GM12878 (cell line): ENCODE measurements around the gene MFN2. TPM values are rescaled to one million over a fixed set of nuclear protein-coding genes. Genes with fewer than 3 reads are reported as not detected.

ENCODE experiments used
- ATAC-seq: fragments of 200-7000 bp; cut with Tn5 transposase; 3 replicates; pipeline ENCODE4 v1.9.1; 2020; ENCODE audit warnings: mild to moderate bottlenecking, moderate library complexity
- BruUV-seq: library from RNA; stranded (reverse); fragments of 400-500 nt; replicated peaks from 2 replicates; lab custom pipeline; 2021; lab: Mats Ljungman, UMichigan
- CTCF ChIA-PET: fragments of 300-600 bp; sonication (Branson Sonifier 250); formaldehyde crosslinking; extraction: SDS; loops from one replicate; lab custom pipeline; 2021; ENCODE audit warnings: inconsistent platforms; lab: Yijun Ruan, JAX
- POLR2A ChIA-PET: fragments of 350-600 bp; formaldehyde crosslinking; extraction: SDS; loops from one replicate; lab custom pipeline; 2021; ENCODE audit warnings: inconsistent platforms; lab: Charles Lee
- RAD21 ChIA-PET: fragments of 300-600 bp; sonication (Branson Sonifier 250); formaldehyde crosslinking; loops from one replicate; lab custom pipeline; 2023; ENCODE audit warnings: antibody characterized with exemption; ENCODE audit not compliant: unreplicated experiment; lab: Charles Lee
- SMC1A ChIA-PET: fragments of 300-600 bp; sonication (Branson Sonifier 250); formaldehyde crosslinking; loops from one replicate; lab custom pipeline; 2023; ENCODE audit not compliant: unreplicated experiment, uncharacterized antibody; lab: Charles Lee
- DNase-seq: peaks from one replicate; pipeline ENCODE4 v3.0.0-alpha.2; 2011; ENCODE audit warnings: low read depth, low spot score
- FAIRE-seq: peaks from 3 replicates; lab custom pipeline; 2011; peaks lifted over from hg19 to GRCh38; lab: Jason Lieb, UNC
- H2AFZ ChIP-seq: 2 replicates; pipeline ENCODE4 v1.6.0; 2011; ENCODE audit warnings: low read depth, low read length, control low read depth; ENCODE audit not compliant: control insufficient read depth
- H3K27ac ChIP-seq: 2 replicates; pipeline ENCODE4 v1.5.1; 2011; ENCODE audit warnings: control low read depth; ENCODE audit not compliant: control insufficient read depth, insufficient read depth
- H3K27me3 ChIP-seq, 2 experiments: replicated peaks in 1 of 2; 2 replicates each; pipeline versions ENCODE4 v1.6.0 to v1.6.1; 2011; ENCODE audit warnings: low read length in 1 of 2; ENCODE audit not compliant: control insufficient read depth in 2 of 2, insufficient read depth in 2 of 2
- H3K36me3 ChIP-seq, 2 experiments: 2 replicates each; pipeline ENCODE4 v1.5.1; 2011; ENCODE audit warnings: low read length in 1 of 2; ENCODE audit not compliant: control insufficient read depth in 2 of 2, insufficient read depth in 2 of 2
- H3K4me1 ChIP-seq: 2 replicates; pipeline ENCODE4 v1.6.1; 2011; ENCODE audit warnings: mild to moderate bottlenecking, low read length, moderate library complexity, mixed read lengths; ENCODE audit not compliant: control insufficient read depth, insufficient read depth
- H3K4me2 ChIP-seq: 2 replicates; pipeline ENCODE4 v1.6.0; 2011; ENCODE audit warnings: control low read depth; ENCODE audit not compliant: control insufficient read depth, insufficient read depth
- H3K4me3 ChIP-seq: fragments of 200-600 bp; sonication (generic); 2 replicates; pipeline ENCODE4 v1.5.1; 2016
- H3K79me2 ChIP-seq: 2 replicates; pipeline ENCODE4 v1.6.0; 2011; ENCODE audit warnings: low read length; ENCODE audit not compliant: control insufficient read depth, insufficient read depth
- H3K9ac ChIP-seq: 2 replicates; pipeline ENCODE4 v1.8.0; 2011; ENCODE audit warnings: low read length, control low read depth, mixed read lengths; ENCODE audit not compliant: control insufficient read depth, insufficient read depth
- H3K9me3 ChIP-seq: replicated peaks from 3 replicates; pipeline ENCODE4 v1.5.1; 2011; ENCODE audit warnings: mild to moderate bottlenecking, low read length; ENCODE audit not compliant: control insufficient read depth, insufficient read depth
- H4K20me1 ChIP-seq: 2 replicates; pipeline ENCODE4 v1.6.0; 2011; ENCODE audit not compliant: control insufficient read depth, insufficient read depth
- CBX3 ChIP-seq: fragments of 200-600 bp; sonication (generic); IDR thresholded peaks from 2 replicates; pipeline ENCODE4 v1.6.1; 2016; ENCODE audit warnings: low read depth, borderline replicate concordance
- GATAD2B ChIP-seq: fragments of 450-650 bp; conservative IDR thresholded peaks from 2 replicates; pipeline ENCODE4 v1.6.1; 2017; ENCODE audit warnings: low read depth, mild to moderate bottlenecking, moderate library complexity
- HSF1 ChIP-seq: fragments of 150-350 bp; IDR thresholded peaks from 2 replicates; pipeline ENCODE4 v1.6.1; 2014; ENCODE audit warnings: mild to moderate bottlenecking, low read depth, low read length
- IKZF1 ChIP-seq: fragments of 450-650 bp; conservative IDR thresholded peaks from 2 replicates; pipeline ENCODE4 v1.6.1; 2017; ENCODE audit warnings: antibody characterized with exemption, mild to moderate bottlenecking
- IKZF2 ChIP-seq, 2 experiments: fragments of 450-650 bp; IDR thresholded peaks; 2 replicates each; pipeline ENCODE4 v1.6.1; 2017; ENCODE audit warnings: mild to moderate bottlenecking in 2 of 2, moderate library complexity in 2 of 2
- NR2C1 ChIP-seq: fragments of 450-650 bp; IDR thresholded peaks from 2 replicates; pipeline ENCODE4 v1.6.1; 2017; ENCODE audit warnings: antibody characterized with exemption, mild to moderate bottlenecking, moderate library complexity
- NR2F1 ChIP-seq: fragments of 450-650 bp; conservative IDR thresholded peaks from 2 replicates; pipeline ENCODE4 v1.6.1; 2017; ENCODE audit warnings: mild to moderate bottlenecking
- RUNX3 ChIP-seq: IDR thresholded peaks from 2 replicates; pipeline ENCODE4 v1.6.1; 2012; ENCODE audit warnings: low read length, inconsistent platforms
- SMARCA5 ChIP-seq: fragments of 450-650 bp; IDR thresholded peaks from 2 replicates; pipeline ENCODE4 v1.6.1; 2017; ENCODE audit warnings: mild to moderate bottlenecking
- SP1 ChIP-seq: IDR thresholded peaks from one replicate; pipeline ENCODE4 v1.6.1; 2011; ENCODE audit warnings: low read depth, low read length
- TBL1XR1 ChIP-seq: IDR thresholded peaks from 2 replicates; pipeline ENCODE4 v1.6.1; 2012; ENCODE audit warnings: low read depth, low read length, improper control_type of control experiment
- WRNIP1 ChIP-seq: IDR thresholded peaks from 2 replicates; pipeline ENCODE4 v1.6.1; 2011; ENCODE audit warnings: low read depth, low read length, improper control_type of control experiment, borderline replicate concordance
- YY1 ChIP-seq: IDR thresholded peaks from 2 replicates; pipeline ENCODE4 v1.6.1; 2011; ENCODE audit warnings: low read depth, mild to moderate bottlenecking, low read length
- ZNF217 ChIP-seq: fragments of 450-650 bp; IDR thresholded peaks from 2 replicates; pipeline ENCODE4 v1.6.1; 2017; ENCODE audit warnings: antibody characterized with exemption, mild to moderate bottlenecking
- WGBS: methylation state at CpG from one replicate; pipeline ENCODE4 v1.1.6; 2016; ENCODE audit warnings: low lambda C conversion rate; ENCODE audit not compliant: insufficient replicate concordance, insufficient coverage; ENCODE audit errors: missing lambda C conversion rate; 5-methylcytosine and 5-hydroxymethylcytosine counted together
- in situ Hi-C: fragments of 300-500 bp; cut with MboI; formaldehyde crosslinking; loops from 9 replicates; pipeline ENCODE4 v1.14.3; 2018; ENCODE audit warnings: mixed read lengths
- intact Hi-C: fragments of 100-400 bp; cut with micrococcal nuclease; formaldehyde crosslinking; loops from one replicate; pipeline ENCODE4 v1.14.2; 2022; ENCODE audit not compliant: unreplicated experiment
- polyA plus RNA-seq, 11 experiments: library from polyadenylated mRNA; depleted of rRNA in 4 of 11; unstranded in 6 of 11; stranded (reverse) in 5 of 11; fragments of >200 nt; fragmentation: Nextera tagmentation in 4 of 11; fragmentation: Illumina TruSeq in 1 of 11; extraction: Ambion mirVana in 4 of 11; extraction: Trizol in 1 of 11; gene quantifications; 1 replicate in 1 of 11; 2 replicates in 10 of 11; pipeline versions ENCODE4 v1.2.1 to v1.2.3, GENCODE V29; 2011 to 2016; ENCODE audit warnings: inconsistent platforms in 2 of 11, missing spikeins in 2 of 11, low read depth in 1 of 11
- total RNA-seq, 4 experiments: library from RNA; depleted of rRNA in 3 of 4; stranded (reverse); fragments of >200 nt in 3 of 4; fragmentation: Illumina TruSeq in 1 of 4; extraction: Trizol in 1 of 4; gene quantifications; 2 replicates each; pipeline versions ENCODE4 v1.2.1 to v1.2.3, GENCODE V29; 2013 to 2021
- TF ChIP-seq, protein P1 (sequence below): fragments of 450-650 bp; IDR thresholded peaks from 2 replicates; pipeline ENCODE4 v1.6.1; 2017; ENCODE audit warnings: antibody characterized with exemption, mild to moderate bottlenecking, moderate library complexity

The MFN2 gene
- total and polyA plus RNA-seq, 10 of the 15 experiments (the other 5 are each of a cell fraction or from before 2014, with no cell fraction given), result 5.3 to 64.4 (median 48.1) TPM

DNA sequence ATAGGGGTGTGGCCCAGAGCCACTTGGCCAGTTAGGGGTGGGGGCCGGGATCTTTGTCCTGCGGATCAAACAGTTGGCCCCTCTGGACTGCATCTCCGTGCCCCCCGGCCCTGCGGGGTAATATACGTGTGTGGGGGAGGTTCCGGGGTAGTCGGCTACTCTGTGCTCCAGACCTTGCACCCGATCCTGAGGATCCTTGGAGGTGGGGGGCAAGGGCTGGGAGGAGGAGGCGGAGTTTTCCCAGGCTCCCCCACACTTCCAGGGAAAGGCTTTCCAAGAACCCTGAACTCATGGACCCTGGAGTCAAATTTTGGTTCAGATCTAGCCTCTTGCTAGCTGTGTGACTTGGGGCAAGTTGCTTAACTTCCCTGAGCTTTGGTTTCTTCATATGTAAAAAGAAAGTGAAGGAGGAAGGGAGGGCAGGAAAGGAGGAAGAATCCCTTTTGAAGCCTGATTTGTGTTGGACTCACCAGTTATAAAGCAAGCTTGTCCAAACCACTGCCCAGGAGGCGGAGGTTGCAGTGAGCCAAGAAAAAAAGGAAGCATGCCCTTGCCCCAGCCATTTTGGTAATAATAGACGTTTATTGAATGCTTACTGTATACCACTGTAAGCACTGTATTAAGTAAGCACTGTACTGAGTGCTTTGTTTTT, 39.7 kb downstream of the MFN2 start:
- ChIA-PET CTCF (interaction anchor here (0.7 to 5.8 kb wide), 10 partner anchors 8 to 182 kb away, joined by 3 to 46 read pairs (median 4); no protein-coding TSS in a partner anchor), POLR2A (interaction anchor here (1.1 to 3.6 kb wide), 14 partner anchors 10 to 282 kb away, joined by 3 to 49 read pairs (median 10); no protein-coding TSS in a partner anchor), RAD21 (interaction anchor here (1.0 to 3.1 kb wide), 13 partner anchors 19 to 191 kb away, joined by 3 to 50 read pairs (median 6); partner anchors contain the start of gene TNFRSF8), SMC1A (interaction anchor here (0.7 to 5.0 kb wide), 11 partner anchors 9 to 59 kb away, joined by 3 to 36 read pairs (median 5); no protein-coding TSS in a partner anchor)
- peaks cover 4% of the 10 kb centered on the region; the same call in 1 of the 2 replicates for H3K4me1 ChIP-seq
- no peaks in the 10 kb centered on the region for H3K27me3 ChIP-seq
- ATAC-seq (peak; percentile 17), DNase-seq (no peak), FAIRE-seq (peak; percentile 47)
- H3K36me3 ChIP-seq, result peaks cover 9 to 15% of the 10 kb centered on the region in 2 experiments
- TF ChIP-seq, protein P1, sequence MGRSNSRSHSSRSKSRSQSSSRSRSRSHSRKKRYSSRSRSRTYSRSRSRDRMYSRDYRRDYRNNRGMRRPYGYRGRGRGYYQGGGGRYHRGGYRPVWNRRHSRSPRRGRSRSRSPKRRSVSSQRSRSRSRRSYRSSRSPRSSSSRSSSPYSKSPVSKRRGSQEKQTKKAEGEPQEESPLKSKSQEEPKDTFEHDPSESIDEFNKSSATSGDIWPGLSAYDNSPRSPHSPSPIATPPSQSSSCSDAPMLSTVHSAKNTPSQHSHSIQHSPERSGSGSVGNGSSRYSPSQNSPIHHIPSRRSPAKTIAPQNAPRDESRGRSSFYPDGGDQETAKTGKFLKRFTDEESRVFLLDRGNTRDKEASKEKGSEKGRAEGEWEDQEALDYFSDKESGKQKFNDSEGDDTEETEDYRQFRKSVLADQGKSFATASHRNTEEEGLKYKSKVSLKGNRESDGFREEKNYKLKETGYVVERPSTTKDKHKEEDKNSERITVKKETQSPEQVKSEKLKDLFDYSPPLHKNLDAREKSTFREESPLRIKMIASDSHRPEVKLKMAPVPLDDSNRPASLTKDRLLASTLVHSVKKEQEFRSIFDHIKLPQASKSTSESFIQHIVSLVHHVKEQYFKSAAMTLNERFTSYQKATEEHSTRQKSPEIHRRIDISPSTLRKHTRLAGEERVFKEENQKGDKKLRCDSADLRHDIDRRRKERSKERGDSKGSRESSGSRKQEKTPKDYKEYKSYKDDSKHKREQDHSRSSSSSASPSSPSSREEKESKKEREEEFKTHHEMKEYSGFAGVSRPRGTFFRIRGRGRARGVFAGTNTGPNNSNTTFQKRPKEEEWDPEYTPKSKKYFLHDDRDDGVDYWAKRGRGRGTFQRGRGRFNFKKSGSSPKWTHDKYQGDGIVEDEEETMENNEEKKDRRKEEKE, result no peak
- 0 out of 2 replicates have a peak, but pooled peaks have one; percentile 29 for TF ChIP-seq ZNF217
- no peak for TF ChIP-seq TBL1XR1
- TF ChIP-seq YY1, result 0 out of 2 replicates have a peak, but pooled peaks have one; percentile 38
- 0 out of 4 replicates have a peak, but pooled peaks of 1 of the 2 experiments have one; percentile 26 for TF ChIP-seq IKZF2 (IDR thresholded peaks at IDR 0.05)
- TF ChIP-seq IKZF1, result peak; percentile 51; the same call in 1 of the 2 replicates
- TF ChIP-seq HSF1, result no peak
- no peak for TF ChIP-seq CBX3
- TF ChIP-seq SMARCA5, result peak; percentile 82
- no peak for TF ChIP-seq WRNIP1
- TF ChIP-seq NR2F1, result 0 out of 2 replicates have a peak, but pooled peaks have one; percentile 4
- no peak for TF ChIP-seq SP1
- TF ChIP-seq GATAD2B, result 0 out of 2 replicates have a peak, but pooled peaks have one; percentile 38
- TF ChIP-seq NR2C1, result no peak
- TF ChIP-seq RUNX3, result 0 out of 2 replicates have a peak, but pooled peaks have one; percentile 8
- no peaks in the 10 kb centered on the region for H3K9me3 ChIP-seq
- peak overlapping the region; percentile 60 for H2AFZ ChIP-seq
- peak overlapping the region; percentile 88 for H3K4me3 ChIP-seq
- no peaks in the 10 kb centered on the region for H4K20me1 ChIP-seq
- peak overlapping the region; percentile 86 for H3K27ac ChIP-seq
- H3K9ac ChIP-seq, result peak overlapping the region; percentile 93
- WGBS, result 0% methylated on average over 12 of the region's 12 CpGs
- in situ Hi-C loops (no loop called here), intact Hi-C loops (loop anchor here (1.0 to 2.0 kb wide), 3 partner anchors 19 to 59 kb away; no protein-coding TSS in a partner anchor)
- H3K4me2 ChIP-seq, result peak overlapping the region; percentile 94
- peaks cover 29% of the 10 kb centered on the region for H3K79me2 ChIP-seq
- no TSS peak for BruUV-seq
